ENCODE data around the gene DICER1.

The DICER1 gene

DNA sequence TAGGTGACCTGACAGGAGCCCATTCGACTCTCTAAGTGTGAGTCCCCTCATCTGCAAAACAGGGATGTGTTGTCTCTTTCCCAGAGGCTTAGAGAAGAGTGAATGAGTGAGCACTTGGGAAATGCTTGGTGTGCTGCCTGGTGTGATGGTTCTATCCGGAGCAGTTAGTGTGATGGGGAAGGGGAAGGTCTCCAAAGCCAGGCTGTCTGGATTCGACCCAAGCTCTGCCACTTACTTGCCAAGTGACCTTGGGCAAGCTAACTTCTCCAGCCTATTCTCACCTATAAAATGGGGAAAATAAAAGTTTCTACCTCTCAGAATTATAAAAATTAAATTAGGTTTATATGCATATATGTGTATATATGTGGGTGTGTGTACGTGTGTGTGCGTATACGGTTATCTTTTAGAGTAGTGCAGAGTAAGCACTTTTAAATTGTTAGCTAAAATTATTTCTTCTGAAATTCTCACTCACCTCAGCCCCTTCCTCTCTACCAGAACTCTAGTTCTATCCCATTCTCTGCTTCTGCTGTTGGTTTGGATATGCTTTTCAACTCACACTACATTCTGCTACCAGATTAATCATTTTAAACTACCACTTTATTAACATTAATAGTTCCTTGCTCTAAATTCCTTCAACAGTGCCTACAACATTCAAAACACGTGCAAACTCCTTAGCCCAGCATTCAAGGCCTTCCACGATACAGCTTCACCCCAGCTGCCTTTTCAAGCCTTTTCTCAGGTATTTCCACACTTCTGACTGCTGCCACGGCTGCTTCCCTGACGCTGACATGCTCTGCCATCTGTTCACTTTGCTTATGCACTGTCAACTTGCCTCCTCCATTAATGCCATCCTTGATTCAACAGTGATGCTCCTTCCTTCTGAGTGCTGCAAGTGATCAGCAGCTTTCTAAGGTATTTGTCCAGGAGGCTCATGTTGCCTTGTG lies 55.3 kb downstream of the DICER1 start:
- TF ChIP-seq, protein P1, sequence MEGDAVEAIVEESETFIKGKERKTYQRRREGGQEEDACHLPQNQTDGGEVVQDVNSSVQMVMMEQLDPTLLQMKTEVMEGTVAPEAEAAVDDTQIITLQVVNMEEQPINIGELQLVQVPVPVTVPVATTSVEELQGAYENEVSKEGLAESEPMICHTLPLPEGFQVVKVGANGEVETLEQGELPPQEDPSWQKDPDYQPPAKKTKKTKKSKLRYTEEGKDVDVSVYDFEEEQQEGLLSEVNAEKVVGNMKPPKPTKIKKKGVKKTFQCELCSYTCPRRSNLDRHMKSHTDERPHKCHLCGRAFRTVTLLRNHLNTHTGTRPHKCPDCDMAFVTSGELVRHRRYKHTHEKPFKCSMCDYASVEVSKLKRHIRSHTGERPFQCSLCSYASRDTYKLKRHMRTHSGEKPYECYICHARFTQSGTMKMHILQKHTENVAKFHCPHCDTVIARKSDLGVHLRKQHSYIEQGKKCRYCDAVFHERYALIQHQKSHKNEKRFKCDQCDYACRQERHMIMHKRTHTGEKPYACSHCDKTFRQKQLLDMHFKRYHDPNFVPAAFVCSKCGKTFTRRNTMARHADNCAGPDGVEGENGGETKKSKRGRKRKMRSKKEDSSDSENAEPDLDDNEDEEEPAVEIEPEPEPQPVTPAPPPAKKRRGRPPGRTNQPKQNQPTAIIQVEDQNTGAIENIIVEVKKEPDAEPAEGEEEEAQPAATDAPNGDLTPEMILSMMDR (IDR thresholded peaks at IDR 0.05): no peak

DNA sequence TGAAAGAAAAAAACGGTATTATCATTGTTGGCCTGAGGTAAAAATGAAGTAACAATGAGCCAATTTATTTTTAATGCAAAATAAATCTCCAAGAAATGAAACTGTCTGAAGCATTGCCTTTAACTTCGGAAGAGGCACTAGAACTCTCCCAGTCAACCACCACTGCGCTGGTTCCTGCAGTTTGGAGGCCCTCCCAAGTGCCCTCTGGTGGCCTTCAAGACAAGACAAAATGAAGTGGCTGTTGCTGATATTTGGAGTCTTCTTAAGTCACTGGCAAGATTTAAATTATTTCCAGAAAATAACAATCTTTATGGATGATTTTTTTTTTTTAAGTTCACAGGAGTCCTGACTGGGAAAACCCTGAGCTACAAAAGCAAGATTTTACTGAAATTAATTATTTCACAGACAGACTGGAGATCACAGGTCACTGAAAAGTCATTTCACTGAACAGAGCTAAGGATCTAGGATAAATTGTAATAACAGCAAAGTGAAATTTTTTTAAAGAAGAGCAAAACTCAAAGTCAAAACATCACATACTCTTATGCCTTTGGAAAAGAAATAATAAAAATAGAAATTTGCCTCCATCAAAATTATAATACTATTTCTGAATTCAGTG lies 58.2 kb downstream of the DICER1 start:
- TF ChIP-seq, protein P1 (IDR thresholded peaks at IDR 0.05): peak; percentile 85

GRCh38 chr14:95097385-95097784 lies 59.9 kb downstream of the DICER1 start:
- TF ChIP-seq, protein P1 (IDR thresholded peaks at IDR 0.05): no peak

- TF ChIP-seq, protein P1 (IDR thresholded peaks at IDR 0.05): no peak
Observed at GRCh38 chr14:95096476-95096875, 60.9 kb downstream of the DICER1 start.

- TF ChIP-seq, protein P1 (IDR thresholded peaks at IDR 0.05): no peak
Observed at GRCh38 chr14:95095996-95096395, 61.3 kb downstream of the DICER1 start.

GRCh38 chr14:95092723-95093122 lies 64.6 kb downstream of the DICER1 start:
- TF ChIP-seq, protein P1 (IDR thresholded peaks at IDR 0.05): no peak

- TF ChIP-seq, protein P1 (IDR thresholded peaks at IDR 0.05): no peak
Observed at GRCh38 chr14:95091581-95091980, 65.7 kb downstream of the DICER1 start.

All from LNCAP (cell line).